Peyer's patch (tissue), 4 donors: ENCODE results near the gene ADRA2C. TPM values are rescaled to one million over a fixed set of nuclear protein-coding genes. Genes with fewer than 3 reads are reported as not detected.

Source experiments
- DNase-seq, 3 donors: peaks; one replicate each; pipeline ENCODE4 v3.0.0-alpha.2; 2017 to 2019
- H3K27ac ChIP-seq, 4 donors: fragments of 200-600 bp; sonication (generic); one replicate each; pipeline ENCODE4 v1.5.1; 2016 to 2019
- H3K27me3 ChIP-seq, 2 donors: fragments of 200-600 bp; sonication (generic); one replicate each; pipeline ENCODE4 v1.5.1; 2019
- H3K36me3 ChIP-seq, 3 donors: fragments of 200-600 bp; sonication (generic); one replicate each; pipeline ENCODE4 v1.5.1; 2016 to 2019
- H3K4me1 ChIP-seq, 4 donors: fragments of 200-600 bp; sonication (generic); one replicate each; pipeline ENCODE4 v1.5.1; 2016 to 2019
- H3K4me3 ChIP-seq, 4 donors: fragments of 200-600 bp; sonication (generic); 1 replicate in 3 of 4; 2 replicates in 1 of 4; pipeline ENCODE4 v1.5.1; 2016 to 2019; ENCODE audit warnings: mild to moderate bottlenecking in 1 of 4
- H3K9me3 ChIP-seq, 4 donors: fragments of 200-600 bp; sonication (generic); one replicate each; pipeline ENCODE4 v1.5.1; 2016 to 2019; ENCODE audit warnings: mild to moderate bottlenecking in 1 of 4
- POLR2A ChIP-seq, 2 donors: fragments of 450-650 bp; IDR thresholded peaks; one replicate each; pipeline ENCODE4 v1.5.1; 2017; ENCODE audit warnings: antibody characterized with exemption in 2 of 2, mild to moderate bottlenecking in 2 of 2, moderate library complexity in 2 of 2
- total RNA-seq, 4 donors: library from RNA; depleted of rRNA; stranded (reverse); fragments of >200 nt; gene quantifications; one replicate each; pipeline ENCODE4 v1.1.0, GENCODE V29; 2016
- TF ChIP-seq, protein P1 (sequence below), 6 experiments: fragments of 450-650 bp in 4 of 6; fragments of 200-600 bp in 2 of 6; sonication (generic) in 1 of 6; IDR thresholded peaks; one replicate each; pipeline ENCODE4 v1.5.1; 2017 to 2019; ENCODE audit warnings: antibody characterized with exemption in 6 of 6, mild to moderate bottlenecking in 3 of 6, moderate library complexity in 1 of 6

ADRA2C gene
- total RNA-seq, 4 donors from 2014 or later: 0.76 to 5.0 (median 2.9) TPM

DNA sequence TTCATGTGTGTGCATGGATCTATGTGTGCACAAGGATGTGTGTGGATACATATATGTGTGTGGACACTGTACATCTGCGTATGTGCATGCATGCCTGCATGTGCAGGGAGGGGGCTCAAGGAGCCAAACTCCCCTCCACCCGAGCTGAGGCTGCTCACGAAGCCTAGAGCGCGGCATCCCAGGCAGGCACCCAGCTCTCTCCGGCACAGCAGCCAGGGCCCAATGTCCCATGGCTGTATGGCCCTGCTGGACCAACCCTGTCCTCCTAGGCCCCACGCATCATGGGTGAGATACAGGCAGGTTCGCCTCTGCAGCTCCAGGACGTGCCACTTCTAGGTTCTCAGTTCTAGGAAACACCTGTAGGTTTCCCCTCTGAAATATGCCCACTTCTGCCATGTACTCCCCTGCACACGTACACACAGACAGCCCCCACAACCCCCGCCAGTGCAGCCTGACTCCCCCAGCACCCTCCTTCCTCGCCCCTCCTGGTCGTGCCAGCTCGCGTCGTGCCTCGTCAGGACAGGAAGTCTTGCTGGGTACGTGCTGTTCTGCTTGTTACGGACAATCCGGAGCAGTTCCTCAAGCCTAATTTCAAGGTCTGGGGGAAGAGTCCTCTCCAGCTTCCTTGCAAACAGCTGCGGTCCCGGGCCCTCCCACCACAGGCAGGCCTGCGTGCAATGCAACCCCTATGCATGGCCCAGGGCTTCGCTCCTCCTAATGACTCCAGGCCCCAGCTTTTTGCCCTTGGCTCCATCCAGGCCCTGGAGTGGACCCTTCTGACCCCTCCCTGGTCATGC is 3.2 kb upstream of the ADRA2C start:
- DNase-seq: no peak
- Histone ChIP-seq H3K4me1 (peaks cover 0 to 6% (median 0%) of the 10 kb centered on the region in 4 donors), H3K36me3 (no peaks in the 10 kb centered on the region), H3K27ac (no peak overlapping the region), H3K27me3 (no peaks in the 10 kb centered on the region), H3K4me3 (no peak overlapping the region), H3K9me3 (no peaks in the 10 kb centered on the region)
- TF ChIP-seq, protein P1, sequence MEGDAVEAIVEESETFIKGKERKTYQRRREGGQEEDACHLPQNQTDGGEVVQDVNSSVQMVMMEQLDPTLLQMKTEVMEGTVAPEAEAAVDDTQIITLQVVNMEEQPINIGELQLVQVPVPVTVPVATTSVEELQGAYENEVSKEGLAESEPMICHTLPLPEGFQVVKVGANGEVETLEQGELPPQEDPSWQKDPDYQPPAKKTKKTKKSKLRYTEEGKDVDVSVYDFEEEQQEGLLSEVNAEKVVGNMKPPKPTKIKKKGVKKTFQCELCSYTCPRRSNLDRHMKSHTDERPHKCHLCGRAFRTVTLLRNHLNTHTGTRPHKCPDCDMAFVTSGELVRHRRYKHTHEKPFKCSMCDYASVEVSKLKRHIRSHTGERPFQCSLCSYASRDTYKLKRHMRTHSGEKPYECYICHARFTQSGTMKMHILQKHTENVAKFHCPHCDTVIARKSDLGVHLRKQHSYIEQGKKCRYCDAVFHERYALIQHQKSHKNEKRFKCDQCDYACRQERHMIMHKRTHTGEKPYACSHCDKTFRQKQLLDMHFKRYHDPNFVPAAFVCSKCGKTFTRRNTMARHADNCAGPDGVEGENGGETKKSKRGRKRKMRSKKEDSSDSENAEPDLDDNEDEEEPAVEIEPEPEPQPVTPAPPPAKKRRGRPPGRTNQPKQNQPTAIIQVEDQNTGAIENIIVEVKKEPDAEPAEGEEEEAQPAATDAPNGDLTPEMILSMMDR (IDR thresholded peaks at IDR 0.05): no peak
- TF ChIP-seq POLR2A (IDR thresholded peaks at IDR 0.05): no peak

DNA sequence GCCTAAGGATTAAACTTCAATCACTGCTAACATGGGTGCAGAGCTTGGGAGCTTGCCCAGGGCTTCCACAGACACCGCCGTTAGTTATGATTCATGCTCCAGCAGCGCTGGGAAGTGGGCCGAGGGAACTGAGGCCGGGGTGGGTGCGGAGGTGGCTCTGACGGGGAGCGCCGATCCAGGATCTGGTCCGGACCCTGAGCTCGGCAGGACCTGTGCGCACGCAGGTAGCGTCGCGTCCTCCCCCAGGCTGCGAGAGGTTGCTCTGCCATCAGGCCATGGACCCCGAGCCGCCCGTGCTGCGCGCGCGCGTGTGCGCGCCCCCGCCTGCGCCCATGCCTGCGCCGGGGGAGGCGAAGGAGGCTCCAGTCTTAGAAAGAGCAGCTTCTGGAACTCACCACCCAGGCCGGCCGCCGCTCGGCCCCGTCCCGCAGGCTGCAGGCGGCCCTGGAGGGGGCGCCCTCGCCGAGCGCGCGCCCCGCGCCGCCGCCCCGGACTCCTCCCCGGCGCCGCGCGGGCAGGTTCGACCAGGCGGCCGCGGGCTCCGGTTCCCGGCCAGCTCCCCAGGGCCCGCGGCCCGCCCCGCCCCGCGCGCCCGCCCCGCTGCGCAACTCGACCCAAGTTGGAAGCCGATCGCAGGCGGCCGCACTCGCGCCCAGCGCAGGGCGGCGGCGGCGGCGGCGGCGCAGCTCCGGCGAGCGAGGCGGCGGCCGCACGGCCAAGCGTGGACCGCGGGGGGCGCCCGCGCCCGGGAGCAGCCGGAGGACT is 732 bp upstream of the ADRA2C start:
- TF ChIP-seq POLR2A (IDR thresholded peaks at IDR 0.05): no peak
- TF ChIP-seq, protein P1 (IDR thresholded peaks at IDR 0.05): peak in 2 of 6 experiments; percentile 4
- no peak overlapping the region for H3K27ac ChIP-seq
- H3K27me3 ChIP-seq: no peaks in the 10 kb centered on the region
- H3K4me1 ChIP-seq: peaks cover 0 to 6% (median 0%) of the 10 kb centered on the region in 4 donors
- DNase-seq: no peak
- no peaks in the 10 kb centered on the region for H3K9me3 ChIP-seq
- no peaks in the 10 kb centered on the region for H3K36me3 ChIP-seq
- peak overlapping the region in 2 of 4 donors; percentile 38 to 43 for H3K4me3 ChIP-seq

DNA sequence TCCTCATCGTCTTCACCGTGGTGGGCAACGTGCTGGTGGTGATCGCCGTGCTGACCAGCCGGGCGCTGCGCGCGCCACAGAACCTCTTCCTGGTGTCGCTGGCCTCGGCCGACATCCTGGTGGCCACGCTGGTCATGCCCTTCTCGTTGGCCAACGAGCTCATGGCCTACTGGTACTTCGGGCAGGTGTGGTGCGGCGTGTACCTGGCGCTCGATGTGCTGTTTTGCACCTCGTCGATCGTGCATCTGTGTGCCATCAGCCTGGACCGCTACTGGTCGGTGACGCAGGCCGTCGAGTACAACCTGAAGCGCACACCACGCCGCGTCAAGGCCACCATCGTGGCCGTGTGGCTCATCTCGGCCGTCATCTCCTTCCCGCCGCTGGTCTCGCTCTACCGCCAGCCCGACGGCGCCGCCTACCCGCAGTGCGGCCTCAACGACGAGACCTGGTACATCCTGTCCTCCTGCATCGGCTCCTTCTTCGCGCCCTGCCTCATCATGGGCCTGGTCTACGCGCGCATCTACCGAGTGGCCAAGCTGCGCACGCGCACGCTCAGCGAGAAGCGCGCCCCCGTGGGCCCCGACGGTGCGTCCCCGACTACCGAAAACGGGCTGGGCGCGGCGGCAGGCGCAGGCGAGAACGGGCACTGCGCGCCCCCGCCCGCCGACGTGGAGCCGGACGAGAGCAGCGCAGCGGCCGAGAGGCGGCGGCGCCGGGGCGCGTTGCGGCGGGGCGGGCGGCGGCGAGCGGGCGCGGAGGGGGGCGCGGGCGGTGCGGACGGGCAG is 792 bp downstream of the ADRA2C start:
- no peaks in the 10 kb centered on the region for H3K36me3 ChIP-seq
- no peak for DNase-seq
- peaks cover 0 to 6% (median 0%) of the 10 kb centered on the region in 4 donors for H3K4me1 ChIP-seq
- no peaks in the 10 kb centered on the region for H3K27me3 ChIP-seq
- TF ChIP-seq, protein P1 (IDR thresholded peaks at IDR 0.05): no peak
- TF ChIP-seq POLR2A (IDR thresholded peaks at IDR 0.05): no peak
- H3K27ac ChIP-seq: no peak overlapping the region
- H3K9me3 ChIP-seq: no peaks in the 10 kb centered on the region
- H3K4me3 ChIP-seq: peak overlapping the region in 2 of 4 donors; percentile 29 to 38

DNA sequence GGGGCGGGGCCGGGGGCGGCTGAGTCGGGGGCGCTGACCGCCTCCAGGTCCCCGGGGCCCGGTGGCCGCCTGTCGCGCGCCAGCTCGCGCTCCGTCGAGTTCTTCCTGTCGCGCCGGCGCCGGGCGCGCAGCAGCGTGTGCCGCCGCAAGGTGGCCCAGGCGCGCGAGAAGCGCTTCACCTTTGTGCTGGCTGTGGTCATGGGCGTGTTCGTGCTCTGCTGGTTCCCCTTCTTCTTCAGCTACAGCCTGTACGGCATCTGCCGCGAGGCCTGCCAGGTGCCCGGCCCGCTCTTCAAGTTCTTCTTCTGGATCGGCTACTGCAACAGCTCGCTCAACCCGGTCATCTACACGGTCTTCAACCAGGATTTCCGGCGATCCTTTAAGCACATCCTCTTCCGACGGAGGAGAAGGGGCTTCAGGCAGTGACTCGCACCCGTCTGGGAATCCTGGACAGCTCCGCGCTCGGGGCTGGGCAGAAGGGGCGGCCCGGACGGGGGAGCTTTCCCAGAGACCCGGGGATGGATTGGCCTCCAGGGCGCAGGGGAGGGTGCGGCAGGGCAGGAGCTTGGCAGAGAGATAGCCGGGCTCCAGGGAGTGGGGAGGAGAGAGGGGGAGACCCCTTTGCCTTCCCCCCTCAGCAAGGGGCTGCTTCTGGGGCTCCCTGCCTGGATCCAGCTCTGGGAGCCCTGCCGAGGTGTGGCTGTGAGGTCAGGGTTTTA is 1.5 kb downstream of the ADRA2C start:
- Histone ChIP-seq H3K36me3 (no peaks in the 10 kb centered on the region), H3K9me3 (no peaks in the 10 kb centered on the region), H3K4me3 (no peak overlapping the region), H3K27me3 (no peaks in the 10 kb centered on the region), H3K4me1 (peaks cover 0 to 6% (median 0%) of the 10 kb centered on the region in 4 donors), H3K27ac (no peak overlapping the region)
- TF ChIP-seq POLR2A (IDR thresholded peaks at IDR 0.05): no peak
- TF ChIP-seq, protein P1 (IDR thresholded peaks at IDR 0.05): peak in 1 of 6 experiments; percentile 22
- no peak for DNase-seq
